ENCODE data around the gene TRIM22.

TRIM22 gene

DNA sequence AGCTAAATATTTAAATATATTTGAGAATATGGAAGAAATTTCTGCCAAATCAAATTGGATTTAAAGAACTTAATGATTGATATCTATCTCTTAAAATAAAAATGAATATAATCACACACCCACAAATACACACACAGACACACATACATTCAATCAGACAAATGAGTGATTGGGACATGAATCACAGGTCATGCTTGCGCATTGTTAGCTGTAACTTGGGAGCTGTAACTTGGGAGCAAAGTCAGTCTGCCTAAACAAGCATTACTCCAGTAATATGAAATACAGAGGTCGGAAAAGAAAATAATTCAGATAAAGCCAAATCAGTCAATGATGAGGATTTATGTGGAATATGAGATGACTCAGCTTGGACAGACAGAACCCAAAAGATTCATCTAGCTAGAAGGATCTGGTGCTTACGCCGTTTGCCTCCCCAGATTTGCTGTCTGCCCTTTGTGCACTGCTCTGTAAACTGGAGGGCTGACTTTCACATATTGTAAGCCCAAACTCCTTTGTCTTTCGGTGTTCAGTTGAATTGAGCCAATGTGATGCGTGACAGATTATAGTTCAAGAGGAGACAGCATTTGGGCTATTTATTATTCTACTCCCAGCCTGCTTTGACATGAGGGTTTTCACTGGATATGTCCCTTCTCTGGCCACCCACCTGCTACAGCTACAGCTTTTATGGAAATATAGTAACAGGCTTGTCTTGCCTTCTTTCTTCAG lies 48.2 kb downstream of the TRIM22 start:
- no peak for DNase-seq (ENCODE audit: low read depth in 1 of 2, low spot score in 1 of 2)

DNA sequence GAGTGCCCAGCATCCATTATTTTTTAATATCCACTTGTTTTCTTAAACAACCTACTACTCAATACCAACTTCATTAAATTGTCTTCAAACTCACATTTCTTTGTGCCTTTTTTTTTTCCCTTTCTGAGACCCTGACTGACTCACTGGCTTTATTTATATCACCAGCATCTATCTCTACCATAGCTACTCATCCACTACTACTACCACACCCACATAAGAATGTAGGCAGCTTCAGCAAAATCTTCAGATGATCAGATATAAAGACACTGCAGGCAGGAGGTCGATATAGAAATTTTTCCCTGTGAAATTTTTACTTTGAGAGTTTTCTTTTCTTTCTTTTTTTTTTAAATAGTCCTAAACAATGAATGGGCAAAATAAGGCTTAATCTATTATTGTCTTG lies 48.8 kb downstream of the TRIM22 start:
- DNase-seq (ENCODE audit: low read depth in 1 of 2, low spot score in 1 of 2) = no peak

DNA sequence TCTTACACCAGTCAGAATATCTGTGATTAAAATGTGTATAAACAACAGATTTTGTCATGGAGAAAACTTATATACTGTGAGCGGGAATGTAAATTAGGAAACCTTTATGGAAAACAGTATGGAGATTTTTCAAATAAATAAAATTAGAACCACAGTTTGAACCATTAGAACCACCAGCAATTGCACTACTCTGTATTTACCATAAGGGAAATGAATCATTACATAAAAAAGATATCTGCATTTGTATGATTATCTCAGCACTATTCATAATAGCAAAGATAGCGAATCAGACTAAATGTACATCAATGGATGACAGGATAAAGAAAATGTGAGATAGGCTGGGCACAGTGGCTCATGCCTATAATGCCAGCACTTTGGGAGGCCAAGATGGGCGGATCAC lies 57.0 kb downstream of the TRIM22 start:
- DNase-seq (ENCODE audit: low read depth in 1 of 2, low spot score in 1 of 2) = no peak

DNA sequence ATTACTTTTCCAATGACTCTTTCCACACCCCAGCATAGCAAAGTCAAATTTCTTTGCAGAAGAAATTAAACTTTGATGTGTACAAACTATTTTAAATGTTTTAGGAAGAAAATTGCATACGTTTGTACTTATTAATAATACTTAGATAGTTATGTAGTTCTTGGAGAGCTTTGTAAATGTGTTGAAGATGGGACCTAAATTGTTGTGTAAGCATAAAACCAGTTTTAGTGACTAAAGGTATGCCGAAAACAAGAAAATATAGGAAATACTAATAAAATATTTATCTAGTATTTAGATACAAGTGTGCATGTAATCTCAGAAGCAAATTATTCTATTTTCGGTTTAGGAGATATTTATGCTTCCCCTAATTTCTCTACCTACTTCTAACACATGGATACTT lies 60.2 kb downstream of the TRIM22 start:
- DNase-seq (ENCODE audit: low read depth in 1 of 2, low spot score in 1 of 2) = no peak

DNA sequence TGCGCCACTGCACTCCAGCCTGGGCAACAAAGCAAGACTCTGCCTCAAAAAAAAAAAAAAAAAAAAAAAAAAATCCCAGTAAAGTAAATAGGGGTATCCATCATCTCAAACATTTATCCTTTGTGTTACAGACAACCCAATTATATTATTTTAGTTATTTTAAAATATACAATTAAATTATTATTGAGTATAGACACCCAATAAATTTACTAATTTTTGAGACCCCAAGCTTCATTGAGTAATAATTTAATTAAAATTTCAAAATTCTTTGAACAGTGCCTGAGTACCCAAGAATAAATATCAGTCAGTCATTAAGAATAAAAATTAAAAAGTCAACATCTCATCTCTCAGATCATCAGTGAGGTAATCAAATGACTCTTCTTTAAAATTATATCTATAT lies 64.4 kb downstream of the TRIM22 start, which contains the start of gene OR52N4:
OR52N4 (plus strand) TSS at position 301 of the 400 bp plus-strand sequence. CDS start 498 bp downstream, outside the sequence.
- DNase-seq (ENCODE audit: low read depth in 1 of 2, low spot score in 1 of 2) = no peak

Measured in activated T-helper 1 cell treated with anti-CD3 and anti-CD28 coated beads, Interleukin-2, amount 50 U/mL, for 16 hours (primary cell).